T-helper 22 cell (primary cell): Measurements from ENCODE around the gene SEC14L5.
"Not testable (repeated sequence)": the region's sequence is repeated elsewhere in the genome, so short reads cannot be mapped to it uniquely, and the experiment has no call there.

Source experiments
- DNase-seq: peaks from one replicate; pipeline ENCODE4 v3.0.0-alpha.2; 2020; ENCODE audit warnings: low read depth

SEC14L5 gene

GRCh38 chr16:5036228-5037156 is 78.4 kb downstream of the SEC14L5 start:
- DNase-seq = no peak

DNA sequence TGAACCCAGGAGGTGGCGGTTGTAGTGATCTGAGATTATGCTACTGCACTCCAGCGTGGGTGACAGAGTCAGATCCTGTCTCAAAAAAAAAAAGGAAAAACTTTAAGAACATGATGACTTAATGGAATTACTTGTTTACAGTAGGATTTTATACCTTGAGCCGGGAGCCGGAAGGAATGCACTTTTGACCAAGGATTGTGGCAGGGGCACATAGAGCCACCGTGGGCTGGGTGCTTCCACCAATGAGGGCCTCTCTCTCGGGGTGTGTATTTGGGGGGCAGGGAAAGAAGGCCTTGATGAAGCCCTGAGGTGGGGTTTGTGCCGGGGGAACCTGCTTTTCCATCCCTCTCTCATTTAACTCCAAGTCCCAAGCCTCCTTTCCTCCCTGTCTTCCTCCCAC is 82.3 kb downstream of the SEC14L5 start:
- no peak for DNase-seq

DNA sequence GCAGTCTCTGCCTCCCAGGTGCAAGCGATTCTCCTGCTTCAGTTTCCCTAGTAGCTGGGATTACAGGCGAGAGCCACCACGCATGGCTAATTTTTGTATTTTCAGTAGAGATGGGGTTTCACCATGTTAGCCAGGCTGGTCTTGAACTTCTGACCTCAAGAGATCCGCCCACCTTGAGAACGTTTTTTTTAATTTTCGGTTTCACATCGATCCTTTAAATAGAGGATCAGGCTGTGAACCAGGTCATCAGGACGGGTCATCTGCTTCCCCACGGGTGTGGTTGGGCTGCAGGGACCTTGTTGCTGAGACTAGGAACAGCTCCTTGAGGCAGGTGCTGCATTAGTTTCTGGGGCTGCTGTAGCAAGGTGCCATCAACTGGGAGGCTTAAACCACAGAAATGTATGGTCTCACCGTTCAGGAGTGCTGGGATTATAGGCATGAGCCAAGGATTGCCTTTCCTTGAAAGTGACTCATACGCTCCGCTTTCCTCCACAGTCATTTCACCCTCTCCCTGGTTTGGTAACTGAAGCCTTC is 83.5 kb downstream of the SEC14L5 start:
- DNase-seq = no peak

- no peak for DNase-seq
Observed at GRCh38 chr16:5042574-5043171, 84.5 kb downstream of the SEC14L5 start.

DNA sequence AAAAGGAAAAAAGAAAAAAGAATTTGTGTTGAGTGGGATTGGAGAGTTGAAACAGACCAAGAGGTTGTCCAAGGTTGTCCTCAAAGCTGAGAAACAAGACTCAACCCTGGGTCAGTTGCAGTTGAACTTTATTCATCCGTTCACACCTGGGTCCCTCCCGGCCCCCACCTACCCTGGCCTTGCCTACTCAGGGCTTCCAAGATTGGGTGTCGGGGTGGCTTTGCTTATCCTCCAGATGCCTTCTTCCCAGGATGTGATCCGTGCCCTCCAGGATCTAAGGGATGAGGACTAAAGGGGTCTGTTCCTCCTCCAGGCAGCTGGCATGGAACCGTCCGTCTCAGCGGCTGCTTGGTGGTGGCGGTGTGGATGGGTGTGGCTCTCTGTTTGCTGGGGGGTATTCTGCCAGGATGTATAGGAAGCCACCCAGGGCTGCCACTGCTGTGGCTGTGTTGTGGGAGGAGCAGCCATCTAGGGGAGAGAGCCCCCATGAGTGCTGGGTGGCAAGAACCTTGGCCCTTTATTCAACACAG is 85.9 kb downstream of the SEC14L5 start:
- no peak for DNase-seq

DNA sequence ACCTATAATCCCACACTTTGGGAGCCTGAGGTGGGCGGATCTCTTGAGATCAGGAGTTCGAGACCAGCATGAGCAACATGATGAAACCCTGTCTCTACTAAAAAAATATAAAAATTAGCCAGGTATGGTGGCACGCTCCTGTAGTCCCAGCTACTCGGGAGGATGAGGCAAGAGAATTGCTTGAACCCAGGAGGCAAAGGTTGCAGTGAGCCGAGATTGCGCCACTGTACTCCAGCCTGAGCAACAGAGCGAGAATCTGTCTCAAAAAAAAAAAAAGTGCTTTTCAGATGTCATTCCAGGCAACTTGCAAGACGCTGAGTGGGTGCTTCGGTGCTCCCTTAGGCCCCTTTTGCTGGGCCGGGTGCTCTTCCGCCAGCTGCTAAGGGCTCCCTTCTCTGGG is 86.5 kb downstream of the SEC14L5 start:
- not testable (repeated sequence) for DNase-seq

DNA sequence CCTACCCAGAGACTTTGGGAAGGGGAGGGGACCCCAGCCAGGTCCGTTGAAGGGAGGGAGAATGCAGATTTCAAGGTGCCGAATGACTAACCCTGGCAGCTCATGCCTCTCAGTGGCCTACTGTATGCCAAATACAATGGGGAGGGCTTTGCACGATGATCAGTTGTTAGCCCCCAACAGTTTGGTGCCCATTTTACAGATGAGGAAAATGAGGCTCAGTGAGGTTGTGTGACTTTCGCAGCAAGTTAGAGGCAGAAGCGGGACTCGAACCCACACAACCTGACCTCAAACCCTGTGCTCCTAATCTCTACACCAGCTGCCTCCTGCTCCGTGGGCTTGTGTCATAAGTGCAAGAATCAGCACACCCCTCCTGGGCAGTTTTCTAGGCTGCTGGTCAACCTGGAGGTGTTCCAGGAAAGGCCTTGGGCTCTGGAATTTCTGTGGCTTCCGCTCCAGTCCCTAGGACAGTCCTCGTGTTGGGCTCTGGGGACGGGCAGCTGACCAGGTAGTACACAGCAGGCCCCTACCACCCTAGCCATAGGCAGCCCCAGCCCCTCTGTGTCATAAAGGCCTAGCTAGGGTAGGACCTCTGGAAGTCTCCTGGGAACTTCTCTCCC is 87.5 kb downstream of the SEC14L5 start:
- DNase-seq = no peak

DNA sequence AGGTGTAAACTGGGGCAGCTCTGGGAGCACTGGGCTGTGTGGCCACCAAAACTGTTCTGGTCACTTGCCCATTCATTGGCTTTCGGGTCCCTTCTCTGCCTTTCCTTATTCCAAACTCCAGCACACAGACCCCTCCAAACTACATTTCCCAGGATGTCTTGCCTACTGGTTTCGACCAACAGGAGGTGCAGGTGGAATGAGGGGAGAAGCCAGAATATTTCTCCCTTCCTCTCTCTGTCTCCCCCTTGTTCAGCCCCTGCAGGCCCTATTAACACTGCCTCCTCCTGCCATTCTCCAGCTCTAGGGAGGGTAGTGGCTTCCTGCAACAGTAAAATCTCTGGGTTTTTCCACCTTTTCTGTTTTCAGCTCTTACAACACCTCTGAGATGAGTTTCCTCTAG is 88.8 kb downstream of the SEC14L5 start:
- DNase-seq = no peak

- DNase-seq = no peak
Observed at GRCh38 chr16:5054876-5055865, 97.0 kb downstream of the SEC14L5 start.

GRCh38 chr16:5056352-5056751 is 98.2 kb downstream of the SEC14L5 start:
- DNase-seq = no peak

GRCh38 chr16:5058476-5058875 is 100.3 kb downstream of the SEC14L5 start:
- no peak for DNase-seq

GRCh38 chr16:5059386-5060072 is 101.4 kb downstream of the SEC14L5 start:
- no peak for DNase-seq

DNA sequence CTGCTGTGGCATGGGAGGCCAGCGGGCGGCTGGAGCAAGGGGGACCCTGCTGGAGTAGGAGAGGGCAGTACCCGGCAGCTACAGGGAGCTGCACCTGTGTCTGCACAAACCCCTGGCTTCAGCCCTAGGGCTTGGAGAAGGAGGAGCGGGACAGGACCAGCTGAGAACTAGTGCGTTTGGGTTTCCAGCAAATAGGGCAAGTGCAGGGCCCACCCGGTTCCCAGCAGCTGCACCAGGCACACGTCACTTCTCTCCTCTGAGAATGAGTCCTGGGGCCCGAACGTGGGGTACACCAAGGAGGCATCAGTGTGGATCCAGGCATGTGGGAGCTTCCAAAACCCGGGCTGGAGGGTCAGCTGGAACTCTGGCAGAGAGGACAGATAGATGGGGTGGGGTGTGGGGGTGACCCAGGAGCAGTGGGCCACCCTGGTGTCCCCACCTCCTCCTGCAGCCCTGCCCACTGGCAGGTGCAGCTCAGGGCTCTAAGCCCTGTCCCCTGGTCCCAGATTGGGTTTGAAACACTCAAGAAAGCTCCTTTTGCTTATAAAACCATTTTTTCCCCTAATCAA is 102.0 kb downstream of the SEC14L5 start:
- DNase-seq = no peak

DNA sequence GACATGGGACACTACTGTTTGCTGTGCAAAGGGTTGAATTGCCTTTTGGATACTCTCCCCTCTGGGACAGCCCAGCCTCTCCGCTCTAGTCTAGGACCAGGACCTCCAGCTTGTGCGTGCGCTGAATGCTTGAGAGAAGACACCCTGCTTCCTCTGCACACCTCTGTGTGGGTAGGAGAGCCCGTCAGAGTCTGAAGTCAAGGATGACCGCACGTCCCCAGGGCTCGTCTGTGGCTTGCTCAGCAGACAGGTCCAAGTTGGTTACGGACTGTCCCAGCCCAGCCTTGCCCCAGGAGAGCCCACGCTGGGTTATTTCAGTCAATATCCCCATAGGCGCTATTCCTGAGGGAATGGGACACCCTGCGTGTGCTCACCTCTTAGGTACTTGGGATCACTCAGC is 103.9 kb downstream of the SEC14L5 start:
- DNase-seq = no peak

- no peak for DNase-seq
Observed at GRCh38 chr16:5062790-5063765, 104.9 kb downstream of the SEC14L5 start.

- DNase-seq = no peak
Observed at GRCh38 chr16:5064915-5065314, 106.8 kb downstream of the SEC14L5 start.

DNA sequence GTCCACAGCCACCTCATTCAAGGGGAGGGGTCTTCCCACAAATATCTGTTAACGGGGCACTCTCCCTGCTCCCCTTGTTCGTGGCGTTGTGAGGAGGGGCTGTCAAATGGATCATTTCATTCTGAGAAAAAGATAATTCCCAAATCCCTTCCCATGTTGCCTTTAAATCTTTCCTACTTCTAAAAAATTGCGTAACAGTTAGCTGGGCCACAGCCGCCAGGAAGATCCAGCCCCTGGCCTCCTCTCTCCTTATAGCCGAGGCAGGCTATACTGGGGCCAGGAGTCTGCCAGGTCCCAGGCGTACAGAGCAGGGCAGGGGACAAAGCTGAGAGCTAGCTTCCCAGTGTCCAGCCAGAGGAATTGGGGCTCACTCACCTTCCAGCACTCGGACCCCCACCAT is 107.2 kb downstream of the SEC14L5 start:
- DNase-seq = no peak

DNA sequence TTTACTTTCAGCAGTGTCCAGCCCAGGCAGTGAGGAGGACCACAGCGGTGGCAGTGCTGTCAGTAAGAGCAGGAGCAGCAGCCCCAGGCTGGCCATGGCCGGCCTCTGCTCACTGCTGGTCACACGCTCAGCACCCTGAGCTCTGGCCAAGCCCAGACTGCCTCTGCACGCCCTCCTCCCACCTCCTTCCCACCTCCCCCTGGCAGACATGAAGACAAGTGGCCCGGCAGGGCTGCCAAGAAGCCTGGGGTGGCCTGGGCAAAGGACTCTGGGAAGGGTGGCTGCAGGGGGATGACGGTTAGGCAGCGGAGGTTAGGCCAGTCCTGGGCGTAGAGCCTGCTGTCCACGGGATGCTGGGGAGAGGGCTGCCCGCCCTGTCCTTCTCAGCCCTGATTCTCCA is 107.7 kb downstream of the SEC14L5 start, which contains the start of gene C16orf89:
C16orf89 (minus strand) TSS at position 144 of the 400 bp plus-strand sequence; CDS start at position 96, 48 bp downstream.
- DNase-seq = no peak

- DNase-seq = no peak
Observed at GRCh38 chr16:5066511-5066910, 108.4 kb downstream of the SEC14L5 start.
